C4-2B (cell line): ENCODE results near the gene SH3BP1.

Source experiments
- H3K27ac ChIP-seq: fragments of 450-650 bp; 2 replicates; pipeline ENCODE4 v1.5.1; 2017
- ZFX ChIP-seq: fragments of 450-650 bp; IDR thresholded peaks from 2 replicates; pipeline ENCODE4 v1.6.1; 2017
- TF ChIP-seq, protein P1 (sequence below): fragments of 450-650 bp; conservative IDR thresholded peaks from 2 replicates; pipeline ENCODE4 v1.5.1; 2017; ENCODE audit warnings: mild to moderate bottlenecking

SH3BP1 gene

DNA sequence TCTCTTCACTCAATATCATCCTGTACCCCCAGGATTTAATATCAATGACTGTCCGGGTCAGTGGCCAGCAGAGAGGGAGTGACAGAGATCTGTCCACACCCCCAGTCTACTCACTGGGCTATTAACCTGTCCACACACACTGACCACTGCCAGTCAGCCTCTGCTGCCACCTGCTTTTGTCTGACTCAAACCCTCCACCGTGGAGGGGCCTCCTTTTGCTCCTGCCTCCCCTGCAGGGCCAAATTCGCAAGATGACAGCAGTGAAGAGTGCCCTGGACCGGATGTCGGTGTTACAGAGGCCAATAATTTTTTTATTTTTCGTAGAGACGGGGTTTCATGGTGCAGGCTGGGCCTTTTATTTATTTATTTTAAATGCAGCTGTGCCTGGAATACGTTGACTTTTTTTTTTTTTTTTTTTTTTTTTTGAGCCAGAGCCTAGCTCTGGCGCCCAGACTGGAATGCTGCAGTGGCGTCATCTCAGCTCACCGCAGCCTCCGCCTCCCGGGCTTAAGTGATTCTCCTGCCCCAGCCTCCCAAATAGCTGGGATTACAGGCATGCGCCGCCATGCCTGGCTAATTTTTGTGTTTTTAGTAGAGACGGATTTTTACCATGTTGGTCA lies 24.2 kb downstream of the SH3BP1 start:
- H3K27ac ChIP-seq, result no peak overlapping the region
- no peak for TF ChIP-seq ZFX
- TF ChIP-seq, protein P1, sequence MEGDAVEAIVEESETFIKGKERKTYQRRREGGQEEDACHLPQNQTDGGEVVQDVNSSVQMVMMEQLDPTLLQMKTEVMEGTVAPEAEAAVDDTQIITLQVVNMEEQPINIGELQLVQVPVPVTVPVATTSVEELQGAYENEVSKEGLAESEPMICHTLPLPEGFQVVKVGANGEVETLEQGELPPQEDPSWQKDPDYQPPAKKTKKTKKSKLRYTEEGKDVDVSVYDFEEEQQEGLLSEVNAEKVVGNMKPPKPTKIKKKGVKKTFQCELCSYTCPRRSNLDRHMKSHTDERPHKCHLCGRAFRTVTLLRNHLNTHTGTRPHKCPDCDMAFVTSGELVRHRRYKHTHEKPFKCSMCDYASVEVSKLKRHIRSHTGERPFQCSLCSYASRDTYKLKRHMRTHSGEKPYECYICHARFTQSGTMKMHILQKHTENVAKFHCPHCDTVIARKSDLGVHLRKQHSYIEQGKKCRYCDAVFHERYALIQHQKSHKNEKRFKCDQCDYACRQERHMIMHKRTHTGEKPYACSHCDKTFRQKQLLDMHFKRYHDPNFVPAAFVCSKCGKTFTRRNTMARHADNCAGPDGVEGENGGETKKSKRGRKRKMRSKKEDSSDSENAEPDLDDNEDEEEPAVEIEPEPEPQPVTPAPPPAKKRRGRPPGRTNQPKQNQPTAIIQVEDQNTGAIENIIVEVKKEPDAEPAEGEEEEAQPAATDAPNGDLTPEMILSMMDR, result no peak

DNA sequence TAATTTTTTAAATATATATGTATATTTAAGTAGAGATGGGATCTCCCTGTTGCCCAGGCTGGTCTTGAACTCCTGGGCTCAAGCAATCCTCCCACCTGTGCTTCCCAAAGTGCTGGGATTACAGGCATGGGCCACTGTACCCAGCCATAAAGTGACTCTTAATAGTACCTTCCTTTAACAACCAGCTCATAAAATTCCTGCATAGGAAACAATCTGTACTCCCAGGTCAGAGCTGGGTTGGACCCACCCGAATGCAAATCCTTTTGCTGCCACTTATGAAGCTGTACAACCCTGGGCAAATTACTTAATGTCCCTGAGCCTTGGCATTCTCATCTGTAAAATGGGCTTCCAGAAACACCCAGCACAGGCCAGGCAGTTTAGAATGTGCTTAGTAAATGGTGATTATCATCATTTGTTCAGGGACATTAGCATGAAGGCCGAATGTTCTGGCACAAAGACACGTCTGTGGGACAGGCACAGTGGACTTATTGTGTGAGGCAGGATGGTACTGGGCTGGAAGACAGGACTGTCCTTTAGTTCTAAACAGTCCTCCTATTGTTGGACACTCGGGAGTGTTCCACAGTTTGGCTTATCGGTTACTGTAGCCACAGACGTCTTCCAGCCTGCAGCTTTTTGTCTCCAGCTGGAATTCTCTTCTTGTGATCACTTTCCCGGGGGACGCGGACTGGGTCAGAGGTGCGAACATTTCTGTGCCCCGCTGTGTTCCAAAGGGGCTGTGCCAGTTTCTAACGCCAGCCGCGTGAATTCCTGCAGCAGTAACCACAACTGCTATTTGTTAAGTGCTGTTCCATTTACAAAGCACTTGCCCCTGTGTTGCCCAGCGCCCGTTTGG lies 25.0 kb downstream of the SH3BP1 start:
- TF ChIP-seq ZFX, result no peak
- TF ChIP-seq, protein P1, result no peak
- no peak overlapping the region for H3K27ac ChIP-seq

DNA sequence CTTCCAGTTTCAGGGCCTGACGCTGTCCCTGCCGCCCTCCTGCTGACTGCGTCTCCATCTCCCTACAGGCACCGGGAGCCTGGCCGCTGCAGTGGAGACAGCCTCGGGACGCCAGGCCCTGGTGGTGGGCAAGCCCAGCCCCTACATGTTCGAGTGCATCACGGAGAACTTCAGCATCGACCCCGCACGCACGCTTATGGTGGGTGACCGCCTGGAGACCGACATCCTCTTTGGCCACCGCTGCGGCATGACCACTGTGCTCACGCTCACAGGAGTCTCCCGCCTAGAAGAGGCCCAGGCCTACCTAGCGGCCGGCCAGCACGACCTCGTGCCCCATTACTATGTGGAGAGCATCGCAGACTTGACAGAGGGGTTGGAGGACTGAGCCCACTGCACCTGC lies 26.0 kb downstream of the SH3BP1 start:
- TF ChIP-seq, protein P1, result no peak
- TF ChIP-seq ZFX, result no peak
- no peak overlapping the region for H3K27ac ChIP-seq

DNA sequence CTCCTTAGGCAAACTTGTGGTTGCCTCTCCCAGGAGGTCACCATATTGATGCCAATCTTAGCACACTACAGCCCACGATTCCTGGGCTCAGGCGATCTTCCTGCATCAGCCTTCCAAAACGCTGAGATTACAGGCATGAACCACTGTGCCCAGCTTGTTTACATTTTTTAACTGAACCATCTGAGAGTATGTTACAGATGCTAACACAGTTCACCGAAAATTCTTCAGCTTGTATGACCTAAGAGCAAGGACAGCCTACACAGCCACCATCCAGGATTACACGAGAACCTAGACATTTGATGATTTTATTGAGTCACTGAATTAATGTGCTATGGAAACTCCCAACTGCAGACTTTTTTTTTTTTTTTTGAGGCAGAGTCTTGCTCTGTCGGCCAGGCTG lies 30.1 kb downstream of the SH3BP1 start:
- H3K27ac ChIP-seq, result no peak overlapping the region
- TF ChIP-seq, protein P1, result no peak
- no peak for TF ChIP-seq ZFX

DNA sequence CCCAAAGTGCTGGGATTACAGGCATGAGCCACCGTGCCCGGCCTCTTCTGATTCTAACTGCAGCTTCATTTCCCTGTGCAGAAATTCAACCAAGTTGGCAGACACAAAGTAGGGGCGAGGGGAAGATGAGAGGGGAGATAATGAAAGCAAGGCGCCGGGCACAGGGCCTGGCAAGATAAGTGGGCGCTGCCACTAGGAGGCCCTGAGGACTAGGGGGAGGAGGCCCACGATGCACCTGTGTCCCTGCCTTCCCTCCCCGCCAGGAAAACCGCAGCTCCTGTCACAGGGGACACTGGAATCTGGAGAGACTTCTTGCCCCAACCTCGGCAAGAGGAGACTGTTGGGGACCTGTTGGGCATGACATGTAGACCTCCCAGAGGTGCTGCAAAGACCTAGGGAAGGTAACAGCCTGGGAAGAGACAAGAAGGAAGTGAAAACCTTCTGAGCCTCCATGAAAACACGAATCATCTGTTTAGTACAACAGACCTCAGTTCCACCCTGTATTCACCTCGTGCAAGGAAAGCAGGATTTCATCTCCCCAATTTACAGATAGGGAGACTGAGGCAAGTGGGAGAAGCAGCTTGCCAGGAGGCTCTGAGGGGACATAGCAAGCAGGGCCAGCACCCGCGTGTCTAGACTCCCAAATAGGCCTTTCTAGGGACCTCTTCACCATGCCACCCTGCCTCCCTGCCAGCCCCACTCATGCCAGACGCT lies 32.9 kb downstream of the SH3BP1 start:
- no peak overlapping the region for H3K27ac ChIP-seq
- TF ChIP-seq, protein P1, result no peak
- no peak for TF ChIP-seq ZFX

DNA sequence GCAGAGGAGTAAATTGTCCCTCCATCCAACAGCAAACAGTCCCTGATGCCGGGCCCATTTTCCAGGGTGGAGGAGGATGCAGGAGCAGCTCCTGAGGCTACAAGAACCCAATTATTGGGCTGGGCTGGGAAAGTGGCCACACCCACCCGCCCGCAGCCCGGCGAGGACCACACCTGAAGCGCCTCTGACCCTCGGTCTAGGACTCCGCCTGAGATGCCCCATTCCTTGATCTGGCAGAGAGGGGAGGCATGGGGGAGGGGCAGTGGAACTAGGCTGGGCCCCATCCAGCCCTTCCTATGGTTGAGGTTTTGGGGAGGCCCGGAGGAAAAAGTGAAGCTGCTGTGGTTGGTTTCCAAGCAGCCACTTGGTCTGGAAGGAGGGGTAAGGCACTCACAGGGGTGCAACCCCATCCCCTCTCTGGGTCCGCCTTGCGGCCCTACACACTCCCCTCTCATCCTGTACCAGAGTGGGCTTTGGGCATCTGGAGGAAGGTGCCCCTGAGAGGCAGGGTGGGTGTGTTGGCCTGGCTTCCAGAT lies 33.5 kb downstream of the SH3BP1 start:
- TF ChIP-seq, protein P1, result no peak
- no peak for TF ChIP-seq ZFX
- H3K27ac ChIP-seq, result no peak overlapping the region
